Panc1 (cell line): Measurements from ENCODE around the gene GJB2. TPM values are rescaled to one million over a fixed set of nuclear protein-coding genes. Genes with fewer than 3 reads are reported as not detected.

ENCODE experiments used
- ATAC-seq: fragments of 200-7000 bp; cut with Tn5 transposase; 2 replicates; pipeline ENCODE4 v1.9.1; 2020; ENCODE audit warnings: mild to moderate bottlenecking, moderate library complexity
- BruUV-seq: library from RNA; stranded (reverse); fragments of 400-500 nt; replicated peaks from 2 replicates; lab custom pipeline; 2021; lab: Mats Ljungman, UMichigan
- CTCF ChIA-PET: fragments of 300-600 bp; sonication (Branson Sonifier 250); formaldehyde crosslinking; loops from one replicate; lab custom pipeline; 2022; ENCODE audit warnings: antibody characterized with exemption; lab: Charles Lee
- POLR2A ChIA-PET: fragments of 300-600 bp; sonication (Branson Sonifier 250); formaldehyde crosslinking; loops from one replicate; lab custom pipeline; 2022; ENCODE audit warnings: antibody characterized with exemption; lab: Charles Lee
- DNase-seq: peaks from one replicate; pipeline ENCODE4 v3.0.0-alpha.2; 2010; ENCODE audit warnings: low read depth, low spot score
- H3K27ac ChIP-seq: 2 replicates; pipeline ENCODE4 v1.5.1; 2011; ENCODE audit warnings: mild to moderate bottlenecking, low read length, inconsistent platforms
- H3K27me3 ChIP-seq: fragments of 200-500 bp; sonication (Bioruptor generic); 2 replicates; pipeline ENCODE4 v1.6.0; 2014; ENCODE audit warnings: low read length, inconsistent platforms; ENCODE audit not compliant: control insufficient read depth, insufficient read depth
- H3K36me3 ChIP-seq: fragments of 200-500 bp; sonication (Bioruptor generic); 2 replicates; pipeline ENCODE4 v1.5.1; 2014; ENCODE audit warnings: inconsistent platforms, mild to moderate bottlenecking, low read length, moderate library complexity; ENCODE audit not compliant: control insufficient read depth, insufficient read depth
- H3K4me1 ChIP-seq: 2 replicates; pipeline ENCODE4 v1.5.1; 2011; ENCODE audit warnings: inconsistent platforms, mild to moderate bottlenecking, low read length, moderate library complexity; ENCODE audit not compliant: control insufficient read depth, insufficient read depth
- H3K4me3 ChIP-seq, 2 experiments: 2 replicates each; pipeline ENCODE4 v1.5.1; 2011 to 2012; ENCODE audit warnings: low read depth in 2 of 2, low read length in 2 of 2, mild to moderate bottlenecking in 2 of 2, inconsistent platforms in 1 of 2, moderate library complexity in 1 of 2
- H3K9me3 ChIP-seq: fragments of 200-500 bp; sonication (Bioruptor generic); 2 replicates; pipeline ENCODE4 v1.5.1; 2014; ENCODE audit warnings: low read depth, mild to moderate bottlenecking, inconsistent platforms, low read length, moderate library complexity; ENCODE audit not compliant: control insufficient read depth, insufficient read depth
- POLR2AphosphoS5 ChIP-seq: IDR thresholded peaks from 2 replicates; pipeline ENCODE4 v1.6.1; 2012; ENCODE audit warnings: mild to moderate bottlenecking, low read depth, low read length, moderate library complexity
- REST ChIP-seq, 2 experiments: IDR thresholded peaks; 2 replicates each; pipeline ENCODE4 v1.6.1; 2011 to 2012; ENCODE audit warnings: low read depth in 2 of 2, control low read depth in 1 of 2, low read length in 1 of 2, mild to moderate bottlenecking in 1 of 2, moderate library complexity in 1 of 2; ENCODE audit not compliant: insufficient read depth in 1 of 2
- SIN3A ChIP-seq: IDR thresholded peaks from 2 replicates; pipeline ENCODE4 v1.6.1; 2012; ENCODE audit warnings: low read depth, mild to moderate bottlenecking, low read length, moderate library complexity, borderline replicate concordance; ENCODE audit not compliant: insufficient read depth
- TCF7L2 ChIP-seq: IDR thresholded peaks from 2 replicates; pipeline ENCODE4 v1.6.1; 2011; ENCODE audit warnings: mild to moderate bottlenecking, low read depth, low read length, inconsistent platforms
- in situ Hi-C: cut with HindIII; loops from 2 replicates; pipeline ENCODE4 v1.10.0; 2016; ENCODE audit warnings: low sequenced_read_pairs, low pct_unique_long_range_greater_than_20kb
- intact Hi-C: fragments of 100-400 bp; cut with micrococcal nuclease; formaldehyde crosslinking; loops from one replicate; pipeline ENCODE4 v1.10.0; 2022; ENCODE audit not compliant: unreplicated experiment
- total RNA-seq: library from RNA; stranded (reverse); gene quantifications from one replicate; pipeline ENCODE4 v1.2.1, GENCODE V29; 2021; ENCODE audit not compliant: unreplicated experiment
- TF ChIP-seq, protein P1 (sequence below): fragments of 450-650 bp; IDR thresholded peaks from 2 replicates; pipeline ENCODE4 v1.5.1; 2017; ENCODE audit warnings: mild to moderate bottlenecking

The GJB2 gene
- total RNA-seq, 1 experiment from 2014 or later, result 54.2 TPM

DNA sequence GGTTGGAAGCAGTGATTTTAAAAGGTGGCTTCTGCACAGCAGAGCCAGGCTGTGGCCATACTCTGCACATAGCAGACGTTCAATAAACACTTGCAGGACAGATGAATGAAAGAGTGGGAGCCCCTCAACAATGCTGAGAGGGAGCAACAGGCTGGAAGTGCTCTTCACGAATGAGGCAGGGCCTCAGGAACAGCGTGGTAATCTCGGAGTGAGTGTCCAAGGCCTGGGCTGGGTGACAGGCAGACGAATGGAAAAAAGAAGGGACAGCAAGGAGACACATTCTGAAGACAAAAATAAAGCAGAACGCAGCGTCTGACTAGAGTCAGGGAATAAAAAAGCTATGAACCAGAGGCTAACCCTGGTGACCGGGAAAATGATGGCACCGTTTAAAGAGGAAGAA, 43.0 kb downstream of the GJB2 start:
- H3K9me3 ChIP-seq, result no peaks in the 10 kb centered on the region
- H3K36me3 ChIP-seq, result no peaks in the 10 kb centered on the region
- TF ChIP-seq SIN3A (no peak), POLR2AphosphoS5 (no peak), REST (IDR thresholded peaks at IDR 0.05; ENCODE audit: insufficient read depth in 1 of 2, low read depth in 2 of 2, low read length in 1 of 2) (no peak), TCF7L2 (no peak)
- TF ChIP-seq, protein P1, sequence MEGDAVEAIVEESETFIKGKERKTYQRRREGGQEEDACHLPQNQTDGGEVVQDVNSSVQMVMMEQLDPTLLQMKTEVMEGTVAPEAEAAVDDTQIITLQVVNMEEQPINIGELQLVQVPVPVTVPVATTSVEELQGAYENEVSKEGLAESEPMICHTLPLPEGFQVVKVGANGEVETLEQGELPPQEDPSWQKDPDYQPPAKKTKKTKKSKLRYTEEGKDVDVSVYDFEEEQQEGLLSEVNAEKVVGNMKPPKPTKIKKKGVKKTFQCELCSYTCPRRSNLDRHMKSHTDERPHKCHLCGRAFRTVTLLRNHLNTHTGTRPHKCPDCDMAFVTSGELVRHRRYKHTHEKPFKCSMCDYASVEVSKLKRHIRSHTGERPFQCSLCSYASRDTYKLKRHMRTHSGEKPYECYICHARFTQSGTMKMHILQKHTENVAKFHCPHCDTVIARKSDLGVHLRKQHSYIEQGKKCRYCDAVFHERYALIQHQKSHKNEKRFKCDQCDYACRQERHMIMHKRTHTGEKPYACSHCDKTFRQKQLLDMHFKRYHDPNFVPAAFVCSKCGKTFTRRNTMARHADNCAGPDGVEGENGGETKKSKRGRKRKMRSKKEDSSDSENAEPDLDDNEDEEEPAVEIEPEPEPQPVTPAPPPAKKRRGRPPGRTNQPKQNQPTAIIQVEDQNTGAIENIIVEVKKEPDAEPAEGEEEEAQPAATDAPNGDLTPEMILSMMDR, result no peak
- BruUV-seq, result no TSS peak
- DNase-seq, result no peak
- in situ Hi-C loops (no loop called here), intact Hi-C loops (no loop called here)
- ChIA-PET POLR2A (no interaction called here), CTCF (no interaction called here)
- no peaks in the 10 kb centered on the region for H3K27me3 ChIP-seq
- H3K27ac ChIP-seq, result no peak overlapping the region
- ATAC-seq, result no peak
- H3K4me1 ChIP-seq, result no peaks in the 10 kb centered on the region
- no peak overlapping the region for H3K4me3 ChIP-seq

- in situ Hi-C loops (no loop called here), intact Hi-C loops (no loop called here)
- ATAC-seq (no peak), DNase-seq (no peak)
- no TSS peak for BruUV-seq
- Histone ChIP-seq H3K9me3 (no peaks in the 10 kb centered on the region), H3K36me3 (no peaks in the 10 kb centered on the region), H3K27me3 (no peaks in the 10 kb centered on the region), H3K4me3 (no peak overlapping the region), H3K4me1 (no peaks in the 10 kb centered on the region), H3K27ac (no peak overlapping the region)
- ChIA-PET CTCF (no interaction called here), POLR2A (no interaction called here)
- no peak for TF ChIP-seq TCF7L2
- TF ChIP-seq REST (IDR thresholded peaks at IDR 0.05; ENCODE audit: insufficient read depth in 1 of 2, low read depth in 2 of 2, low read length in 1 of 2), result no peak
- TF ChIP-seq POLR2AphosphoS5, result no peak
- TF ChIP-seq, protein P1, result no peak
- TF ChIP-seq SIN3A, result no peak
These were observed 44.1 kb downstream of the GJB2 start for GRCh38 chr13:20148501-20149183.
